Peyer's patch (tissue), 4 donors: ENCODE data around the gene SOX21.

Experiments used
- POLR2A ChIP-seq, 2 donors: fragments of 450-650 bp; IDR thresholded peaks; one replicate each; pipeline ENCODE4 v1.5.1; 2017; ENCODE audit warnings: antibody characterized with exemption in 2 of 2, mild to moderate bottlenecking in 2 of 2, moderate library complexity in 2 of 2
- TF ChIP-seq, protein P1 (sequence below), 6 experiments: fragments of 450-650 bp in 4 of 6; fragments of 200-600 bp in 2 of 6; sonication (generic) in 1 of 6; IDR thresholded peaks; one replicate each; pipeline ENCODE4 v1.5.1; 2017 to 2019; ENCODE audit warnings: antibody characterized with exemption in 6 of 6, mild to moderate bottlenecking in 3 of 6, moderate library complexity in 1 of 6

DNA sequence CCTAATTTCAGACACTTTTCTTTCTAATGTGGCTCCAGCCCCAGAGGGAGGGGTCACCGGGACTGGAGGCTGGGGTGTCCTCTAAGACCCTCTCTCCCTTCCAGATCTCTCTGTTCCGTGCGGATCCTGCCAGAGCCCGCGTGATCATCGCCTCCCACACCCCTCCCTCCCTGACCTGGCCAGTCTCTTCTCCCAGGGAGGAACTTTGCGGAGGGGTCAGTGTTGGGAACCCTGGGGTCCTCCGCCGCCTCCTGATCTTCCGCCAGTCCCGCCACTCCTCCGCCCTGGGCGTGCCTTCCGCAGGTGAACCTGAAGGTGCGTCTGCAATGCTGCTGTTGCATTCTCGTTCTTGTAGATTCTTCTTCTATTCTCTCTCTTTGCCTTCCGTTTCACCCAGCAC, 9.1 kb downstream of the SOX21 start:
- TF ChIP-seq, protein P1, sequence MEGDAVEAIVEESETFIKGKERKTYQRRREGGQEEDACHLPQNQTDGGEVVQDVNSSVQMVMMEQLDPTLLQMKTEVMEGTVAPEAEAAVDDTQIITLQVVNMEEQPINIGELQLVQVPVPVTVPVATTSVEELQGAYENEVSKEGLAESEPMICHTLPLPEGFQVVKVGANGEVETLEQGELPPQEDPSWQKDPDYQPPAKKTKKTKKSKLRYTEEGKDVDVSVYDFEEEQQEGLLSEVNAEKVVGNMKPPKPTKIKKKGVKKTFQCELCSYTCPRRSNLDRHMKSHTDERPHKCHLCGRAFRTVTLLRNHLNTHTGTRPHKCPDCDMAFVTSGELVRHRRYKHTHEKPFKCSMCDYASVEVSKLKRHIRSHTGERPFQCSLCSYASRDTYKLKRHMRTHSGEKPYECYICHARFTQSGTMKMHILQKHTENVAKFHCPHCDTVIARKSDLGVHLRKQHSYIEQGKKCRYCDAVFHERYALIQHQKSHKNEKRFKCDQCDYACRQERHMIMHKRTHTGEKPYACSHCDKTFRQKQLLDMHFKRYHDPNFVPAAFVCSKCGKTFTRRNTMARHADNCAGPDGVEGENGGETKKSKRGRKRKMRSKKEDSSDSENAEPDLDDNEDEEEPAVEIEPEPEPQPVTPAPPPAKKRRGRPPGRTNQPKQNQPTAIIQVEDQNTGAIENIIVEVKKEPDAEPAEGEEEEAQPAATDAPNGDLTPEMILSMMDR (IDR thresholded peaks at IDR 0.05): no peak
- no peak for TF ChIP-seq POLR2A (IDR thresholded peaks at IDR 0.05)
